NCI-H1105 (cell line): ENCODE results near the gene GRID1.

Experiments used
- DNase-seq: peaks from one replicate; lab custom pipeline; 2025; lab: John Stamatoyannopoulos, UW

The GRID1 gene

DNA sequence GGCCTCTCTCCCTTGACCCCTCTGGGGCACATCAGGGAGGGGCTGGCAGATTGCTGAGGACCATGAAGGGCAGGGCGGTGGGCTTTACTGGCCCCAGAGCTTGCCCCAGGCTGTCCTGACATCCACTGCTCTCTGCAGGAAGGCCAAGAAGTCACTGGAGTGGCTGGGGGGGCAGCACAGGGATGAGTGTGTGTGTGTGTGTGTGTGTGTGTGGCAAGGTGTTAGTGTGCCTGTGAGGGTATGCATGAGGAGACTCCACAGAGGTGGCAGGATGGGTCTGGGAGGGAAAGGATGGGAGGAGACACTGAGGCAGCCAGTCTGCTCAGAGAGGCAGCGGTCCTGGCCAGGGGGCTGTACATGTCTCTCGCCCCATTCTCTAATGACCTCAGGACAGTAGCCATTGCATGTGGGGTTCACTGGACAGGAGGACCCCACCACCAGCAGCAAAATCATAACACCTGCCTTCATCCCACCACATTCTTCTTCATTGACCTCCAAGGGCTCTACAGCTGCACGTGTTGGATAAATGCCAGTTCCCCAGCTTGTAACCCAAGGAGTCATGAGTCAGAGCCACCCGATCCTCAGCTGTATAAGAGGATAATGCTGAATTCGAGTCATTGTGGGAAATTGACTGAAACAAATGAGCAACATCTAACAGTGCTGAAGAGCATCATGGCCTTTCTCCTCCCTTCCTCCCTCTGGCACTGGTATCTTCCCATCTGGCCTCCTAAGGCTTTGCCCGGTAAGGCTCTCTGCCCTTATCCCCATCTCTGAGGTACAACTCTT, 720.5 kb downstream of the GRID1 start:
- DNase-seq, result no peak

GRCh38 chr10:85645053-85645452, 721.5 kb downstream of the GRID1 start:
- DNase-seq, result no peak

DNA sequence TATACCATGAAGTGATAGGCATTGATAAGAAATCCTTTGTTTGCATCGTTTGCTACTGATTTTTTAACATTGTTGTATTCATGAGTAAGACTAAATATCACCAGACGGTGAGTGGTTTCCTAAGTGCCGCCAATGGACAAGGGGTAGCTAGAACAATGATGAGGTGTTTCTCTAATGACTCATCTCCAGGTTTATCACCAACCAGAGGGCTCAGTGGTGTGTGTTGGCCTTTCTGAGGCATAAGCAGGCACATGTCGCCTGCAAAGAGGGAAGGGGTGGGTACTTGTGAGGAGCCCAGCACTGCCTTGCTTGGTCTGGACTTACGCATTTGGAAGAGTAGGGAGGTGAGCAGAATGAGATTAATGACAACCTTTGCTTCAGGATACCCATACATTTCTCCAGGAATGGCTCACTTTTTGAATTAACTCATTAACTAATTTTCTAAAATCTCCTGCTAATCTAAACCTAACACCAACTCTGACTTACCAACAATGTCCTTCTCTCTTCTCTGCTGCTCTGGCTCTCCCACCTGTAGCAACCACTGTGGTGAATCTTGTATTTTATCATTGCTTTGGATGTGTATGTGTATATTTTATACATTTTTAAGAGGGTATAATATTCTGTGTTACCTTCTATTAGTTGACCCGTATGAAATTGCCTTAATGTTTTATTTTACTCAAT, 722.6 kb downstream of the GRID1 start:
- DNase-seq, result no peak

- DNase-seq, result no peak
These were observed 723.3 kb downstream of the GRID1 start for GRCh38 chr10:85643171-85643844.

GRCh38 chr10:85642421-85643170, 724.0 kb downstream of the GRID1 start:
- no peak for DNase-seq

- no peak for DNase-seq
These were observed 724.5 kb downstream of the GRID1 start for GRCh38 chr10:85642082-85642420.

DNA sequence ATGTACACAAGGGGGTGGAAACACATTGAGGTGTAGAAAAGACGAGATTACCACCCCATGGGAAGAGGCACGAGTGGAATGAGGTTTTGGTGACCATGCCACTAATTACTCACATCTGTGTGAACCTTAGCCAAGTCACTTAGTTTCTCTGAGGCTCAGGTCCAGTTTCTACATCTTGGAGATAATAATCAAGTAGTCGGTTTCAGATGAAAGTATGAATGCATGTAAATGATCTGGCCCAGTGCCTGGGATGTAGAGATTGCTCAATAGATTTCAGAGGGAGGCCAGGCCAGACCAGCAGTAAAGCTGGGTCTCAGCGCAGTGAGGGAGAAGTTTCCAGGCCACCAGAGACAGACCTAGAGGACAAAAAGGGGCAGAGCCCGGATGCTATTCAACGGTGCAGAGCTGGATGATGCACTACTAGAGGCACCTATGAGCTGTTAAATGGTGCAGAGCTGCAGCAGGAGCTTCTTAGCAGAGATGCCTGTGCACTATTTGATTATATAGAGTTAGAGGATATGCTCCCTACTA, 725.1 kb downstream of the GRID1 start:
- DNase-seq, result no peak

GRCh38 chr10:85638797-85639196, 727.8 kb downstream of the GRID1 start:
- DNase-seq, result no peak

- no peak for DNase-seq
These were observed 730.9 kb downstream of the GRID1 start for GRCh38 chr10:85635650-85636049.

- no peak for DNase-seq
These were observed 742.1 kb downstream of the GRID1 start for GRCh38 chr10:85624511-85624910.

DNA sequence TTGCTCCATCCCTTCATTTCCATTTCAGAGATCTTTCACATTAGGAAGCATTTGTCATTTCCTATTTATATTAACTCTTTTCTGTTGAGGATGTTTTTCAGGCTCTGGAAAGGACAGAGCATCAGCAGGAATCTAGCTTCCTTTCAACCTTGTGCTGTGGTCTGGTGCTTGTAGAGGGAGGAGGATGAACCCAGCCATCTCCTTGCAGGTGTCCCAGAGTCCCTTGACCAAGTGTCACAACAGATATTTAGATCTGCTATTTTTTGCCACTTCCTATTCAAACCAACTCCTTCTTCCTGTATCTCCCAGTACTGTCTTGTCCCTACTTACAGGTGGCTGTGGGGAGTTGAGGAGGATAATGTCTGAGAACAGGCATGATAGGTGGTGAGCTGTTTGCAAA, 742.8 kb downstream of the GRID1 start:
- no peak for DNase-seq

DNA sequence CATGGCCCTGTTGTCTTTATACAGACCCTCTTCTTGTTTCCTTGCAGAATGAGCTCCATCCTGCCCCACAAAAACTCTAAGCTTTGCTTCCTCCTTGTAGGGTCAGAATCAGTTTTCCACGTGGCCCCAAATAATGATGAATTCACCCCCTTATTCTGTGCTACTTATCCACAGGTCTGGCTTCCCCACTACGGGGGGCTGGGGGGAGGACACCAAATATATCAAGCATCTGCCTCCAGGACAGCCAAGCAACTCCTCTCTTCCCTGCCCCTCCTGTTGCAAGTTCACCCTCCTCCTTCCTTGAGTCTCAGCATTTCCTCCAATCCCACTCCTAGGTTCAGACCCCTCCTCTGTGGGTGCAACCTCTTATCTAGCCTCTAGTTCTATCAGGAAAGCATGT, 743.3 kb downstream of the GRID1 start:
- DNase-seq, result no peak

DNA sequence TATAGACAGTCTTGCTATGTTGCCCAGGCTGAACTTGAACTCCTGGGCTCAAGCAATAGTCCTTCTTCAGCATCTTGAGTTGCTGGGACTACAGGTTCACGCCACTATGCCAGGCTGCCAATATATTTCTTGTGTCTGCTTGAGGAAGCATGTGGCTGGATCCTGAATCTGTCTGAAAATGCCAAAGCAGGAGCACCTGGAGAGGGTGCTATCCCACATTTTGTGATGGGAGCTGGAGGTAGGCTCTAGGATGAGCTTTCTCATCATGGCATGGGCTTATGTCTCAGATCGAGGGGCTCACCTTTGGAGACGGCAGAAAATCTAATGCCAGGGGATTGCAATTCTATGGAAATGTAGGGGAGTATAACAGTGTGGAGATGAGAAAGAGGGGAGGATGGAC, 744.2 kb downstream of the GRID1 start:
- DNase-seq, result no peak

- DNase-seq, result no peak
These were observed 745.0 kb downstream of the GRID1 start for GRCh38 chr10:85621562-85621961.

- no peak for DNase-seq
These were observed 745.8 kb downstream of the GRID1 start for GRCh38 chr10:85620807-85621206.

DNA sequence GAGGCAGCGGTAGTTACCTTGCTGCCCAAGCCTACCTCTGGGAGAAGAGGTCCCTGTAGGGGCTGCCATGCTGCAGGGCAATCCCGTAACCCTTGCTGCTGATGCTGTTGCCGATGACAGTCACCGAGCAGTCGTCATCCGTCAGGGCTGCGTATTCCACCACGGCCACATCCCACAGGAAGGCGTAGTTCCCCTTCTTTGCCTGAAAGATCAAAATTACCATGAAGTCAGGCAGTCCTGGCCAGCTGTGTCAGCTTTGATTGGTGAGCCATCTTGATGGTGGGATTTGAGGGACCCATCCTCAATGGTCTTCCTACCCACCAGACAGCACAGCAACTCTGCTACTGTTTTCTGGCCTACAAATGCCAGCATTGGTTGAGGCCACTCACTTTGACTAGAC, 746.8 kb downstream of the GRID1 start:
- no peak for DNase-seq

- DNase-seq, result no peak
These were observed 747.8 kb downstream of the GRID1 start for GRCh38 chr10:85618841-85619240.

DNA sequence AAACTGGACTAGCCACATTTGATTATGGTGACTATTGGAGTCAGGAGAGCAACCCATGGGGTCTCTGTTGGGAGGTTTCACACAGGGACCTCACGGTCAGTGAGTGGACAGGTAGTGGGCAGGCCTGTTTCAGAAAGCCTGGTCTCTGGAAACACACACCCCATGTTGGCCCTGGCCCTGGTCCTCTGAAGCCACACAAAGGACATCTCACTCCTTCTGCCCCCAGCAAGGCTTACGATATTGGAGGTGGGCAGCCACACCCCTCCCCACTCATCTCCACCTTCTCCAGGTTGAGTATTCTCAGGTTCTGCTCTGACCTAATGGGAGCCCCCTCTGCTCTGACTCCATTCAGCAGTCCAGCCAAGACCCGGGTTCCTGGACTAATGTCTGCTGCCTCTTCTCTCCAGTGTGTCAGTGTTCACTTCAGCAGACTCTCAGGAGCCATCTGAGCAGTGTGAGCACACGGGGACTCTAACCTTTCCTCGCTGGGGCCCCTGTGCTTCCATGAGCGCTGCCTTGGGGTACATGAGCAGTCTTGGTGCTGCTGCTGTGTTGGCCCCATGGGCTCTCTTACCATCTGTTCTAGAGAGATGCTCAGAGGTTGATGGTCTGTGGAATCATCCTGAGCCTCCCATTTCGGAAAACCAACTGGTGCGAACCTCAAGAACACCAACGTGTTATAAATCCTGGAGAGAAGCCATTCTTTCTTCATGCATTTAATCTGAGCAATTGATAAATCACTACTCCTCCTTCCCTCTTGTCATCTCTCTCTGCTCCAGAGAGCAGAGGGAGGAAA, 748.6 kb downstream of the GRID1 start:
- DNase-seq, result no peak

- no peak for DNase-seq
These were observed 751.0 kb downstream of the GRID1 start for GRCh38 chr10:85615556-85615955.

DNA sequence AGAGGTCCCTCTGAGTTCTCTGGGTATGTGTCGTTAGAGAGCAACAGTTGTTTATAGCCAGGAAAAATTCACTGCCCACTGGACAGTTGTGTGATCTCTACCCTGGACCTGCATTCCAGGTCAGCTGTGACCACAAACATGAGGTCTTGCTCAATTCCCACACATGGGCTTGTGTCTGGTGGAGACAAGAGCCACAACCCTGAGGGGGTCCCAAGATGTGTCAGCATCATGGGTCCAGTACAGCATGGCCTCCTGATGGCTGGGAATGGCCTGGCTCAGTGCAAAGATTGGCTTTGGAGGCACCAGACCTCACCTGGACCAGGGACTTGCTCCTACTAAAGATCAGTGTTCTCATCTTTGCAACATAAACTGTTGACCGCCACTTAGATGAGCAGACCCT, 751.6 kb downstream of the GRID1 start:
- DNase-seq, result no peak

GRCh38 chr10:85614566-85614965, 752.0 kb downstream of the GRID1 start:
- no peak for DNase-seq
